ENCODE data around the gene HCN4.
"Not testable (repeated sequence)": the region's sequence is repeated elsewhere in the genome, so short reads cannot be mapped to it uniquely, and the experiment has no call there.

The HCN4 gene

DNA sequence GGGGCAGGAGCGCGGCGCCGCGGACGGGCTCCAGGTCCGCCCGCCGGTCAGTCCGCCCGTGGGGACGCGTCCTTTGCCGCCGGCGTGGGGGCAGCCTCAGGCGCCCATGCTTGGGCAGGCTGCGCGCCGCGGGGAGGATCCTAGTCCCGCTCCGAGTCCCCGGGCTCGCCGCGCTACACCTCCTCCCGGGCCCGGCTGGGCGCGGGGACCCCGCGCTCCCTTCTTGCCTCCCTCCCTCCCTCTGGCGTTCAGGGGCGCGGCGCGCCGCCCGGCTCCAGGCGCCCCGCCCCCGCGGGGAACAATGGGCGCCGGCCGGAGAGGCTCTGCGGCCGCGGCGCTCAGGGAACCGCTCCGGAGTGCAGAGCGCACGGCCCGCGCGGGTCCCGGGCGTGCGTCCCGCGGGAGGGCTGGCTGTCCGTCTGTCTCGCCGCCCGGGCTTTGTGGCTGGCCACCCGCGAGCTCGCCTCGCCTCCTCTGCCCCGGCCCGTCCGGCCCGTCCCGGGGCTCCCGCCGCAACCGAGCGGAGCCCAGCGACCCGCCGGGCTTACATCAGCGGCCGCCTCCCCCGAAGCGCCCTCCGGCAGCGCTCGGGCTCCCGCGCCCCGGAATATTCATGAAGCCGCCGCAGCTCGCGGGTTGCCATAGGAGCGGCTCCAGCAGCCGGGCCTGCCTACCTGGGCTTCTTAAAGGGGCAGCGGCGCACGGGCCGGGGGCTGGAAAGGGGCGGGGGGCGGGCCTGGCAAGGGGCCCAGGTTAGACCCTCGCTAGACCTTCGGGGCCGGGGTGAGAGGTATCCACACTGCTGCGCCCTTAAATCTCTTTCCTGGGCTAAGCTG is at the start of gene HCN4:
Gene HCN4 (minus strand): TSS at position 658 of the 836 bp plus-strand sequence. CDS start 688 bp downstream, outside the sequence.
- no peak for DNase-seq

GRCh38 chr15:73414876-73415275 is 46.1 kb upstream of the HCN4 start:
- no peak for DNase-seq

DNA sequence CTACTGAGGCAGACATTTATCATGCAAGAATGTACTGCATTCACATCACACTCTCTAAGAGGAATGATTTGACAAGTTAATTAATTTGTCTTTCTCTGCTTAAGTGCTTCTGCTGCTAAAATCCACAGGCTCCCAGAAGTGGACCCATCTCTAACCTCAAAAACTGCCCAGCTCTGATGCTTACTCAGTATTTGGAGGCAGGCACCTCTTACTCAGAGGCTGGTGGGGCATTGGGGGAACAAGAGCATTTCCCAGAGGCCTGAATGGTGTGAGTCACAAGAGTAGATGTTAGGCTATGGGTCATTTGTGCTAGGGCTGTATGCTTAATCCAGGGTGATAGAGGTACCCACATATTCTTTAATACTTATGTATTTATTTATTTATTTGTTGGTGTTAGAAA is 34.4 kb upstream of the HCN4 start:
- DNase-seq = no peak

- DNase-seq = not testable (repeated sequence)
Observed at GRCh38 chr15:73400222-73400621, 31.5 kb upstream of the HCN4 start.

DNA sequence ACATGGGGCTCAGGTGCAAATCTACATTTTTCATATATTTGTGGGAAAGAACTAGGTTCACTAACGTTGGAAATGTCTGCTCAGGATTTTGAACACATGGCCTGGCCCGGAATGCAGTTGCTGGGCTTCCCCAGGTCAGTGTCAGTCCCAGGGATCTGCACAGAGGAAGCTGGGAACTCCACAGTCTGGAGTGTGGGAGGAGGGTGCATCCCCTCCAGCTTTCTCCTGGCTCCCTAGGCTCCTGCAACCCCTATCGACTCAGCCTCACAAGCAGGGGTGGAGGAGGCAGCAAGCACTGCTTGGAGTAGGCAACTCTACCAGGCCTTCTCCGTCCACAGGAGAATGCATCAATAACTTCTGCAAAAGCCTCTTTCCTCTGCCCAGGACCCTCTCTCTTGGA is 30.1 kb upstream of the HCN4 start:
- DNase-seq = no peak

GRCh38 chr15:73397461-73397860 is 28.7 kb upstream of the HCN4 start:
- no peak for DNase-seq

DNA sequence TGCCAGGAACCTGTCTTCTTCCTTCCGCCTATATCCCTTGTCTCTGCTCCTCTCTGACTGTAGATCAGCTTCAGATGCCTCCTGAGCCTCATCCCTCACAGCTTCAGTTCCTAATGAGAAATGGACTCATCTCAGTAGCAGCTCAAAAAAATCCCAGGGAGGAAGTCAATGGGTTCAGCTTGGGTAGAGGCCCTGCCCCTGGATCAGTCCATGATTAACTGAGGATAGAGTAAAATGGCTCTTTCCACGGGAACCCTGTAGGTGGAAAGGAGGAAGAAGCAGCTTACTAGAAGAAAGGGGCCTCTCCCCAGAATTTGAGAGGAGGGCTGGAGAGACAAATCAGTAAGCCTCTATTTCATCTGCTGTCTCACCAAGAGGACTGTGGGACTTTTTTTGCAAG is 26.9 kb upstream of the HCN4 start:
- DNase-seq = no peak

GRCh38 chr15:73394782-73395181 is 26.0 kb upstream of the HCN4 start:
- no peak for DNase-seq

- no peak for DNase-seq
Observed at GRCh38 chr15:73393336-73393735, 24.6 kb upstream of the HCN4 start.

DNA sequence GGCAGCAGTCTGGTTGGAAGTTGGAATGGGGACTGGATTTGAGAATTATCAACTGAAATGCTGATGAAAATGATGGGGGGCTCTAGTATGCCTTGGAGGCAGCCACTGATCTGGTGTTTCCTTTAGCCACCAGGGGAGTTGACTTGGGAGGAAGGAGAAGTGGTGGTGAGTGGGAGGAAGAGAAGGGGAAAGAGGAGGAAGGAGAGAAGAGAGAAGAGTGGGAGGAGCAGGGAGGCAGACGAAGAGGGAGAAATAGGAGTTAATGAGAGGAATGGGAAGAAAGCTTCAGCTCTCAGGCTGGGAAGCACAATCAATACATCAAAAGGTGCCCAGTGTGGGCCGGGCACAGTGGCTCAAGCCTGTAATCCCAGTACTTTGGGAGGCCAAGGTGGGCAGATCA is 23.3 kb upstream of the HCN4 start:
- no peak for DNase-seq

- no peak for DNase-seq
Observed at GRCh38 chr15:73391128-73391872, 22.5 kb upstream of the HCN4 start.

GRCh38 chr15:73389971-73390544 is 21.3 kb upstream of the HCN4 start:
- DNase-seq = no peak

DNA sequence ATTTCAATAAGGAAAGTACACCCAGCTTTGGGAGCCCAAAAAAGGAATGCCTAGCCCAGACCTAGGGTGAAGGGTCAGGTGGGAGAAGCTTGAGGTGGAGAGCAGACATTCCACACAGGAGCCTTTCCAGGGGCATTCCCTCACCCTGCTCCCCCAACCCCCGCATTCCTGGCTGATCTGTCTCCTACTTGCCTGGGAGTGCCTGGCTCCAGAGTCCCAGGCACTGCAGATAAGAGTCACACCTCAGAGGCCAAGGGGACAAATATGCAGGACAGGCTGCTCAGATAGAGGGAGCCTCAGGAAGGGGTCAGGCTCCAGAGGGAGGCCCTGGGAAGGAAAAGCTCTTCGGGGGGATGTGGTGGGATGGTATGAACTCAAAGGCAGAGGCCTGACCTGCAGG is 20.8 kb upstream of the HCN4 start:
- no peak for DNase-seq

DNA sequence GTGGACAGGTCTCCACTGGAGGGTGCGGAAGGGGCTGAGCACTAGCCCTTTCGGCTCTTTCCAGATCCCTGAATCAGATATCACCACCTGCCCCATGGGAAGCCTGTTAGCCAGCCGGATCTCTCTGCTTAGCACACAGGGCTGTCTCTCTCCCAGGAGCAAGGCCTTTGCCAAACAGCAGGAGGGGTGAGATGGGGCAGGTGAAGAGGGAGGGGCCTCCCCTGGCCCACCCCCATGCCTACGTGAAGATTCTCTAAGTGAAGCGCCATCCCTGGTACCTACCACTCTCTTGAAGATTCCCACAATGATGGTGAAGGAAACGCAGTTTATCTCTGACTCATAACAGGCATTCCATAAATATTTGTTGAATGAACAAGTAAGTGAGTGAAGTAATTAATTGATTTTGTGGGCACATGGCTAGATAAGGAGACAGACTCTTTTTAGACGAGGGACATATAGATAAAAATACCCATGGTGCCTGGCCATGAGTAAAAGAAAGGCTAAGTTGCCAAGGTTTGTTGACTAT is 19.6 kb upstream of the HCN4 start:
- no peak for DNase-seq

DNA sequence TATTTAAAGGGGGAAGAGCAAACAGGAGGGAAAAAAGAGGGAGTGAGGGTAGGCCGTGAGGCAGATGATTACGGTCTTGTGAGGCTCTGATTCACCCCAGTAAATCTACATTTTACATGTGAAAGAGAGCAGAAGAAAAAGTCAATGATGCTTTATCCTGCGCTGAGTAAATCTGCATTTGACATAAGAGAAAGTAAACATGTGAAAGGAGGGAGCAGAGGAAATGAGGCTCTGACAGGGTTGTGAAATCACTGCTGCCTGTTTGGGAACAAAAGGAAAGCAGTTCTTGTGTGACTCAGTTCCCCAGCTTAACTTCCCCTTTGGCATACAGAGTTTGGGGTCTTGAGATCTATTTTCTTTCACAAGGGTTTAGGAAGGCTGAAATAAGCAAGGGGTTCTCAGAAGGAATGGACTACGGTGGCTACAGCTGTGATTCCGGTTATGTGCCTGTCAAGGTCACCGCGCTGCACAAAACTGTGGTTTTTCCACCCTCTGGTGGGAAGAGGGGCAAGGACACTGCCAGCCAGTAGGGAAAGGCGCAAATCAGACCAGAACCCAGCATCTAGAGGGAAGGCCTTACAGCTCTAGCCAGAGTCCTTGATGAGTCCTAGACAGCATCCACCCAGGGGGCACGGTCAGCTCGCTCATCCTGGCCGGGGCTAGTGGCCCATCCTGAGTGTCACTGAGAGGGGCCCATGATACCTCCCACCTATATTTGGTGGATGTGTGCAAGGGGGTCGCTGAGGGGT is 18.9 kb upstream of the HCN4 start:
- no peak for DNase-seq

DNA sequence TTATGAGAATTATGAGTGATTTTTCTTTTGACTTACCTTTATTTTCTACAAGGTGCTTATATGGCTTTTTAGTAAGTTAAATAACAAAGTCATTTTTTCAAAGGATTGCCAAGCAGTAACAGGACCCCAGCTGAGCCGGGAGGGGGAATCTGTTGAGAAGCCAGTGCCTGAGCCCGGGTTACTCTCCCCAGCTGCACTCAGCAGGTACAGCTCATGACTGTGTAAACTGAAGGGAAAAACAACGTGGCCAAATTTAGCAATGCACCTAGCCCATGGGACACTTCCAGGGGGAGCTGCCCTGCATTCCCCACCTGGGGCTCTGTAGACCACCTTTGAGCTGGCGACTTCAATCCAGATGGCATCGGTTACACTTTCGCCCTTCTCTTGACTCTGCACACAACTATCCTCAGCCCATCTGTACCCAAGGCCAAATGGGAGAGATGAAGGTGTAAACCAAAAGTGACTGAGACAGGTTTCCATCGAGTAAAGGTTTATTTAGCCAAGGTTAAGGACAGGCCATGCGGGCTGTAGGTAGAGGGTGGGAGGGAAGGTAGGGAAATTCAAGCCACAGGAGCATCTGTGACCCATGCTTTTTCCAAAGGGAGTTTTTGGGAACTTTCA is 18.2 kb upstream of the HCN4 start:
- DNase-seq = no peak

GRCh38 chr15:73386238-73386637 is 17.5 kb upstream of the HCN4 start:
- DNase-seq = no peak

DNA sequence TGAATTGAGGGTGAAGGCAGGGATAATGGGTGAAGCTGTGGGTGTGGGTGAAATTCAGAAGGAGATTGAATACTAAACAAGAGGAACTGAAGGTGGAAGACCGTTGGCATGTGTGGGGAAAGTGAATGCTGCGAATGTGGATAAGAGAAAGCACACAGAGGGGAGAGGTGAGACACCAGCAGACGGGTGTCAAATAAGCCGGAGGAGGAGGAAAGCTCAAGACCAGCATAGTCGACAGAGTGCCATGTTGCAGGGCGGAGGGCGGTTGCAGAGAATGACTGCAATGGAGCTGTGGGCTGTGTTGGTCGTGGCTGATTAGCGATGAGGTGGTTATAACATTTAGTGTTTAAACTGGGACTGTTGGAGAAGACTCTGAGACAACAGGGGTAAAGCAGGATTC is 16.4 kb upstream of the HCN4 start:
- no peak for DNase-seq

- no peak for DNase-seq
Observed at GRCh38 chr15:73383310-73384189, 14.8 kb upstream of the HCN4 start.

GRCh38 chr15:73382115-73382514 is 13.4 kb upstream of the HCN4 start:
- no peak for DNase-seq

- DNase-seq = no peak
Observed at GRCh38 chr15:73380661-73381060, 11.9 kb upstream of the HCN4 start.

Measured in stimulated activated CD4-positive, alpha-beta T cell treated with anti-CD3 and anti-CD28 coated beads, Interleukin-12 subunit alpha, Interleukin-12 subunit beta, amount 100 ng/mL, for 4 hours (primary cell).